COLO829 (cell line): ENCODE results near the gene STAT2.
"Not testable (repeated sequence)": the region's sequence is repeated elsewhere in the genome, so short reads cannot be mapped to it uniquely, and the experiment has no call there.

ENCODE experiments used
- DNase-seq: peaks from one replicate; pipeline ENCODE4 v3.0.0; 2012; ENCODE audit warnings: low spot score

Gene STAT2

DNA sequence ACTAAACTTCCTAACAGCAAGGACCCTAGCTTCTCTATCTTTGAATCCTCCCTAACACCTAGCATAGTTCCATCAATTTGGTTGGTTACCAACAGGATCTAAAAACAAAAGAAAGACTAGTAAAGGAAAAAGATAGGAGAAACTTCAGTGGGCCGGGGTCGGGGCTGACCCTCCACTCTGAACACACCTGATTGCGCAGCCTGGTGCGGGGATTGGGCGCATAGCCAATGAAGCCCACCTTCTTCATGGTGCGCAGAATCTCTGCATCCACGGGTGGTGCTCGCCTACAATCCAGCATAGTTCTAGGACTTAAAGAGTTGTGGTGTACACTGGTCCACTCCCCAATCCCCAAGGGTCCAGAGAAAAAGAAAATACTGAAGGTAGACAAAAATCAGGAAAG, 33.8 kb downstream of the STAT2 start:
- no peak for DNase-seq

DNA sequence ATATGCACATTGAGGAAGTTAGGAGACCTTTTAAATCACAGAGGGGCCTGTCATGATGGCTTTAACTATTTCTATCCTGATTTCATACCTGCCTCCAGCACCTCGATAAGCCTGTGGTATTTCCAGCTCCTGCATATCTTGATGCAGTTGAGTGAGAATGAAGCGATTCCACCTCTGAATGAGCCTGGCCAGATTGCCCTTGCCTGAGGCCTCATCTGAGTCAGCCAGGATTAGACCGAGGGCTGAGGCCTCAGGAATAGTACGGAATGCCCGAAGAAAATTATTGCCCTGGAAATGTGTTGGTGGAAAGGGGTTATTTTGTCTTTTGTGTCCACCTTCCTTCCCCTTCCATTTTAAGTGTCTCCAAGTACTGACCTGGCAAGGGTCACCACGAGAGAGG, 35.7 kb downstream of the STAT2 start:
- DNase-seq = no peak

DNA sequence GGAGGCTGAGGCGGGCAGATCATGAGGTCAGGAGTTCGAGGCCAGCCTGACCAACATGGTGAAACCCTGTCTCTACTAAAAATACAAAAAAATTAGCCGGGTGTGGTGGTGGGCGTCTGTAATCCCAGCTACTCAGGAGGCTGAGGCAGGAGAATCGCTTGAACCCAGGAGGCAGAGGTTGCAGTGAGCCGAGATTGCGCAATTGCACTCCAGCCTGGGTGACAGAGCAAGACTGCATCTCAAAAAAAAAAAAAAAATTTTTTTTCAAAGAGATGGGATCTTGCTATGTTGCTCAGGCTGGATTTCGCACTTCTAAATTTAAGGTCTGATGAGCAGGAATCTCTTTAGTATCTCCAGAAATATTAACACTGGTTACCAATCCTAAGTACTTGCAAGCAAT, 38.3 kb downstream of the STAT2 start:
- not testable (repeated sequence) for DNase-seq

DNA sequence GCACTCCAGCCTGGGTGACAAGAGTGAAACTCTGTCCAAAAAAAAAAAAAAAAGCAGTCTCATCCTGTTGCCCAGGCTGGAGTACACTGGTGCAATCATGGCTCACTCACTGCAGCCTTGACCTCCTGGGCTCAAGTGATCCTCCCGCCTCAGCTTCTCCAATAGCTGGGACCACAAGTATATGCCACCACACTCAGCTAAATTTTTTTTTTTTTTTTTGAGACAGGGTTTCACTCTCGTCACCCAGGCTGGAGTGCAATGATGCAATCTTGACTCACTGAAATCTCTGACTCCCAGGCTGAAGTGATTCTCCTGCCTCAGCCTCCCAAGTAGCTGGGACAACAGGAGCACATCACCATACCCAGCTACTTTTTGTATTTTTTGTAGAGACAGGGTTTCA, 38.9 kb downstream of the STAT2 start:
- no peak for DNase-seq

DNA sequence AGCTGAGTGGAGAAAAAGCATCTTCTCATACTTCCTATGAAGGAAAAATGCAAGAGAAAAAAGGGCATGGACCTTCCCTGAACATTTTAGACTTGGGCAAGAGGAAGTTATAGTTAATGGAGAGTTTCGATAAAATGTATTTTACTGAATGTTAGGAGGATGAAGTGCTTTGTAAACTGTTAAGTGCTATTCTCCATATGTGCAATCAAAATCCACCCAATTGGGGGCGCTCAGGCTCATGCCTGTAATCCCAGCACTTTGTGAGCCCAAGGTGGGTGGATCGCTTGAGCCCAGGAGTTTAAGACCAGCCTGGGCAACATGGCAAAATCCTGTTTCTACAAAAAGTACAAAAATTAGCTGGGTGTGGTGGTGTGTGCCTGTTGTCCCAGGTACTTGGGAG, 42.2 kb downstream of the STAT2 start:
- no peak for DNase-seq

DNA sequence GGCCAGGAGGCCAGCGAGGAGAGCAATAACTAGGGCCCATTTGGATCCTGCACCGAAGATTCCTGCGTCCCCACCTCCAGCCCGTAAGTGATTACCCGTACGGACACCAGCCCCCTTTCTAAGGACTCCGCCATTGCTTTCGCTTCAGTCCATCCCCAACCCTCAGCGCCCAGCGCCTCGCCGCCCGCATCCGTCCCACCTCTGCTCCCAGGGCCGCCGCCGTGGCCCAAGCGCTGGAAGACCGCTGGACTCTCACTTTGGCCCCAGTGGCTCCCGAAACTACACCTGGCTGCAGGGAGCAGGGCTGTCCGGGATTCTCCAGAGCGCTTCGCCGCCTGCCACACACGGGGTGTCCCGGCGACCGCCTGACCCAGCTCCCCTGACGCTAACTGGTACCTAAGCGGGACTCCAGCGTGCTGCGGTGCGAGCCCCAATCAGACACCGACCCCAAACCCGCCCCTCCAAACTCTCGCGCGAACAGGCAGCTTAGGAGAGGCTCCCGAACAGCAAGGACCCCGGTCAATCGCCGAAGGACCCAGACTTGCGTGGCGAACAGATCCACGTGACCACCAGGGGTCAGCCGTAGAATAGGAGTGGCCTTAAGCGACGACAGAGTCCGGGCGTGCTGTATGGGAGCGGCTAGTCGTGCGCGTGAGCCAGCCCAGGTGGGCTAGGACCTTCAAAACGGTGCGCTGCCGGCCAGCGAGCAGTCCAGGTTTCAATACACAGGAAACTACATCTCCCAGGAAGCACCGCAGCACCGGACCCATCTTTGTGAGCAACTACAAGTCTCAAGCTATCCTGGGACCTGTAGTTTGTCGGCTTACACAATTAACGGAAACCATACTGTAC, 44.1 kb downstream of the STAT2 start, which contains the start of gene CNPY2:
Gene CNPY2, minus strand, starts transcription at position 367 of the 852 bp plus-strand sequence. CDS start 771 bp downstream, outside the sequence.
- peak; percentile 83 for DNase-seq

DNA sequence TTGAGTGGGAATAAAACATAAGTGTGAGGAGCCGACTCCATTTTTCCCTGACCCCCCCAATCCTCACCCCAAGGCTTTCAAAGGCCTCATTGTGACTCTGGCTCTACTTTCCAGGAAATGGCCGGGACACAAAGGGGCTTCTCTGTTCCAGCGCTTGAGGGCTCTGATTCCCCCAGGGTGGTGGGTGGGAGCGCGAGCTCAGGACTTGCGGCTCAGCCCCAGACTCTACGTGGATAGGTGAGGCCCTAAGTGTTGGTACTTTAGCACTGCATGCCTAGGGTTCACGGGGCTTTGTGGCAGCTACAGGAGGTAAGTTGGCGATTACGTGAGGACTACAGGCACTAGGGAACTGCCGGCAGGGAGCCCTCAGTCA, 44.7 kb downstream of the STAT2 start:
- DNase-seq = peak; percentile 47

DNA sequence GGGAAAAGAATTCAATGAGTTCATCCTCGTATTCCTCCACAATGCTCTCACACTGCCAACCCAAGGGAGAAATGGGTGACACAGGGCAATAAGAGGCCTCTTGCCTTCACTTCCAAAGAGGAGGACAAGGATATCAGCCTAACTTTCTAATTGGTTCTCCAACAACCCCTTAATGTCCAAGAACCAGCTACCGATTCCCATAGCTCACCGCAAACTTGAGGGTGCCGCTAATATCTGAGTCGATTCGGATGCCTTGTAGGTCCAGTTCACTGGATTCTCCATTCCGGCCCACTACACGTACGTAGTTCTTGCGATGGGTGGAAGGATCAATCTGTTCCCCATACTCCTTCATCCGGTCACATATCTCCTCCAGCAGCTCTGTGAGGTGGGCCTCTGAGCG, 48.9 kb downstream of the STAT2 start:
- no peak for DNase-seq

DNA sequence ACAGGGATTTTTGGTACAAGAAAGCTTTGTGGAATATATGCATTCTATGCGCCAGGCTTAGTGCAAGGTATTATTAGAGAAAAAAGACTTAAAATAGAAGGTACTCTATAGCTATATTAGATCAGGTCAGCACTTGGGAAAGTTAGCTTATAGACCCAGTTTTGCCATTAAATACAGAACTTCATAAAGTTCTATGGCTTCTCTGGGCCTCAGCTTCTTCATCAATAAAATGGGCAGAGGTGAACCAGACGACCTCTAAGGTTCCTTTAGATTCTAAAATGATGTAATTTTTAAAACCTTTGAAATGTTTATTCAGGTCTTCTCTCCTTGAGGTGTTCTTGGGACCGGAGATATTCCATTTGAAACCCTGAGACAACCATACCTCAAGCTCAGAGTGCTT, 51.2 kb downstream of the STAT2 start:
- DNase-seq = no peak

DNA sequence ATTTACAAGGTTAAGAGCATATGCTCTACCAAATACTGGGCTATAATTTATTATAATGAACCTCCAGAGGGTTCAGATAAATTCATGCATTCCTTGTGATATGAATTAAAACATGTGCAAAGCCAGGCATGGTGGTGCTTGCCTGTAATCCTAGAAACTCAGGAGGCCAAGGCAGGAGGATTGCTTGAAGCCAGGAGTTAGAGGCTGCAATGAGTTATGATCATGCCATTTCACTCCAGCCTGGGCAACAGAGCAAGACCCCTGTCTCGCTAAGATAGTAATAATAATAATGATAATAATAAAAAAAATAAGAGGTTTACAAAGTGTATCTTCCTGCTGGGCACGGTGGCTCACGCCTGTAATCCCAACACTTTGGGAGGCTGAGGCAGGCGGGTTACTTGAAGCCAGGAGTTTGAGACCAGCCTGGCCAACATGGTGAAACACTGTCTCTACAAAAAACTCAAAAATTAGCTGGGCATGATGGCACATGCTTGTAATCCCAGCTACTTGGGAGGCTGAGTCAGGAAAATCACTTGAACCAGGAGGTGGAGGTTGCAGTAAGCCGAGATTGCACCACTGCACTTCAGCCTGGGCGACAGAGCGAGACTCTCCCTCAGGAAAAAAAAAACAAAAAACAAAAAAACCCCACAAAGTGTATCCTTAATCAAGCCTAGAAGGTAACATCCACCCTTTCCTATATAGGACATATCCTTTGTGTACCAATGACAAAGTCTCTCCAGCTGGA, 52.5 kb downstream of the STAT2 start:
- DNase-seq = no peak

DNA sequence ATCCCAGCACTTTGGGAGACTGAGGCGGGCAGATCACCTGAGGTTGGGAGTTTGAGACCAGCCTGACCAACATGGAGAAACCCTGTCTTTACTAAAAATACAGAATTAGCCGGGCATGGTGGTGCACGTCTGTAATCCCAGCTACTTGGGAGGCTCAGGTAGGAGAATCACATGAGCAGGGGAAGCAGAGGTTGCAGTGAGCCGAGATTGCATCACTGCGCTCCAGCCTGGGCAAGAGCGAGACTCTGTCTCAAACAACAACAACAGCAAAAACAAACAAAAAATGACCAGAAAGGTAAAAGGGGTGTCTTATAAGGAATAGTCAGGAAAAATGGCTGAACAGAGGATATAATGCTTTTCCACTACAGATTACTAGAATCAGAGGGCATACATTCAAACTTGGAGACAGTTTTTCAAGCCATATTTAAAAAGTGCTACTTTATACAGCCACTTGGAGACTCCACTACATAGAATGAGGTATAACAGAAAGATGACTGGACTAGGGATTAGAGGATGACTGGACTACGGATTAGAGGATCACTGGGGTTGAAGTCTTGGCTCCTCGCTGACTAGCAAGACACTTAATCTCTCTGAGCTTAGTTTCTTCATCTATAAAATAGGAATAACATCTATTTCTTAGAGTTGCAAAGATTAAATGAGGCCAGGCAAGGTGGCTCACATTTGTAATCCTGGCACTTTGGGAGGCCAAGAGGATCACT, 54.9 kb downstream of the STAT2 start:
- no peak for DNase-seq

DNA sequence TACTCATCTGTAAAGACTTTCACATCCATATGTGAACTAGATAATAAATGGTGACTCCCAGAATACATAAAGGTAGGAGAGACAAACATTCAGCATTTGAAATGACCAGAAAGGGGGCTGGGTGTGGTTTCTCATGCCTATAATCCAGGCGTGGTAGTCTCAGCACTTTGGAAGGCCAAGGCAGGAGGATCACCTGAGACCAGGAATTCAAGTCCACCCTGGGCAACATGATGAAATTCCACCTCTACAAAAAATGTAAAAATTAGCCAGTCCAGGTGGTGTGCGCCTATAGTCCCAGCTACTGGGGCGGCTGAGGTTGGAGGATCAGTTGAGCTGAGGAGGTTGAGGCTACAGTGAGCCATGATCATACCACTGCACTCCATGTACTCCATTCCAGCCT, 55.6 kb downstream of the STAT2 start:
- no peak for DNase-seq

DNA sequence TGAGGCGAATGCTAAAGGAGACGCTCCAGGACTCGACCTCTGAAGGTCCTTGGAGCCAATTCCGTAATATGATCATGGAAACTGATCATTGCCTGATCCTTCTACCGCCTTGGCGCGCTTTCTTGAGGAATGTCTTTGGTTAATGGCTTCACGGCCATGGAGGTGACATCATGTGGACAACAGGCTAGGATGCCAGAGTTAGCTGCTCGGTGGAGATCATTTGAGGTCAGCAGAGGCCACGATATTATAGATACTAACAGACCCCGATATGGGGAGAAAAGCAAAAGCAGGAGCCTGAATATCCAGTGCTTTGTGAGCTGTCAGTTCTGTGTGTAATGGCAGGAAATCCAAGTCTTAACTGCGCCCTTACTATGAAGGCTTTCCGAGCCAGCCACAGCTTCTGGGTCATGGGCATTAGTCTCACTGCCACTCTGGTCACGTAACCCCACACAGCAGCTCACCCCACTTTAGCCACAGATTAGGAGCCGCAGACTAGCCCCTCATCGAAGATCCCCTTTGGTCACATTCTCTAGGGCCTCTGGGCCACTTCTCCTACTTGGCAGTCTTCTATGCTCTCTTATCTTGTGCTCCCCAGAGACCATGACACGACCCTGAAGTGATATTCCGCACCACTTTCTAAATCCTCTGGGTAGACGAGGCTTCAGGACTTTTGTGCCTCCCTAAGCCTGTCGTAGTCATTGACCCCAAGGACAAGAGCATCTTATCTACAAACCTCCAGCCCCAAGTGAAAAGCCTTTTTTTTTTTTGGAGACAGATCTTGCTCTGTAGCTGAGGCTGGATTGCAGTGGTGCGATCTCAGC, 59.1 kb downstream of the STAT2 start:
- no peak for DNase-seq

DNA sequence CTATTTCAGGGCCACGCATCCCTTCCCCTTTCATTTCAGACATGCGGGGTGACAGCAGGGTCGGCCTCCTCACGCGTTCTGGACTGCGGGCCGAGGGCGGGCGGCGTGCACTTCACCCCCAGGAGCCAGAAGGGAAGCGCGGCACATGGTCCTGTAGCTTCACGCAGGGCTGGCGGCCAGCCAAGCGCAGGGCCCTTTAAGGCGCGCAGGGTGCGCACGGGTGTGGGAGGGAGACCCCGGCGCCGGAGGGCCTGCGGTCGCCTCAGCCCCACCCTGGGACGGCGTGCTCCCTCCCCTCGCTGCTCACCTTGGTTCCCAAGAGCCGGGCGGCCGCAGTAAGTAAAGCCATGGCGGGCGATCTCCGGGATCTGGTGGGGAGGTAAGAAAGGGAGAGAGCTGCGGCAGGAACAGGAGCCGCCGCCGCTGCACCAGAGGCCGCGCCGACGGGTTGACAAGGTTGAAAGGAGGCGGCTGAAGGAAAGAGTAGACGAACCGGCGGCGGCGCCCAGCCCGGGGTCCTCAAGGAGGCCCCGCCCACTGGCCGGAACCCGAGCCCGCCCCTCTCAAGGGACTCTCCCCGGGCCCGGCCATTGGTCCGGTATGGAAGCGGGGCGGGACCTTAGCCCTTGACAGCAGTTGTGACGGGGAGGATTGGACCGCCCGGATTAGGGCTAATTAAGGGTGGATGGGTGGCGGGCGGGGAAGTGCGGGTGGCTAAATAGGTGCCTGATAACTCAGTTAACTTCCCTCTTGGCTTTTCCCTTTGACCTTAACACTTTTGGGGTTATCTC, 59.9 kb downstream of the STAT2 start, which contains the start of gene CS:
Gene CS, minus strand, starts transcription at position 478 of the 791 bp plus-strand sequence. Its CDS starts 129 bp downstream, at position 349.
- peak; percentile 97 for DNase-seq

DNA sequence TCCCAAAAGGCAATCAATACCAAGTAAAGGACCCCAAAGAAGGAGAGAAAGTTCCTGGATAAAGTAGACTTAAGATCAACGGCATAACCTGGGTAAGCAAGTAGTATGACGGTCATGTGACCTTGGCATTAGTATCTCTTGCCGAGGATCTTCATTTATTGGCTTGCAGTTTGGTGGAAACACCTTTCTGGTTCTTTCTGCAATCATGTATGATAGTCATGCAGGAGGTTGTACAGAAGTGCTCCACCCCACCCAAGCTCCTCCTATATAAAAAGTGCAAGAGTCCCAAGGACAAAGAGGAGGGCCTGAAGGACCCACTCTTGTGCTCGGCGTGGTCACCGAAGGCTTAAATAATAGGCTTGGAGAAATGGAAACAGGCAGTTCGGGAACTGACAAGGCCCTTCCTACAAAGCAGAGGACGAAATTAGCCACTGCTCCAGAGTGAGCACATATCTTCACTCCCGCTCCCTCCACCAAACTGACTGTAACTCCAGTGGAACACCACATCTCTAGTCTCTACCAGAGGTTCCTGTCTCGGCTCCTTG, 60.5 kb downstream of the STAT2 start:
- DNase-seq = peak; percentile 7

DNA sequence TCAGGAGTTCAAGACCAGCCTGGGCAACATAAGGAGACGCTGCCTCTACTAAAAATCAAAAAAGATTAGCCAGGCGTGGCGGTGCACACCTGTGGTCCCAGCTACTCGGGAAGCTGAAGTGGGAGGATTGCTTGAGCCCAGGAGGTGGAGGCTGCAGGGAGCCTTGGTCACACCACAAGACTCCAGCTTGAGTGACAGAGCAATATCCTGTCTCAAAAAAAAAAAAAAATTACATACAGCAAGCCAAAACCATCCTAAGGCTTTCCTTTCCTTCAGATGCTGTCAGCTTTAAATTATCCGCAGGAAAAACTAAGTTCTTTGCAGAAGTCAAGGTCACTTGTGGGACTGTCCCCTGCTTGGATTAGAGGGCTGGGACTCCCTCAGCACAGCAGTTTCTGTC, 61.1 kb downstream of the STAT2 start:
- DNase-seq = no peak

DNA sequence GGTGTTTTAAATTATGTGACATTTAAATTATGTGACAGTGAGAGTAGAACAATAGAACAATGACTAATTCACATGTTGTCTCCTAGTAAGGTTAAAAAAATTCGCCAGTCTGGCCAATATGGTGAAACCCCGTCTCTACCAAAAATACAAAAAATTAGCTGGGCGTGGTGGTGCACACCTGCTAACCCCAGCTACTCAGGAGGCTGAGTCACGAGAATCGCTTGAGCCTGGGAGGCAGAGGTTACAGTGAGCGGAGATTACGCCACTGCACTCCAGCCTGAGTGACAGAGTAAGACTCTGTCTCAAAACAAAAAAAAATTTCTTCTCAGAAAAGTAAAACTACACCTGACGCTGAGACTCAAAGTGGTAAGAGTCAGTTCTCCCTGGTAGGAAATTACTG, 62.5 kb downstream of the STAT2 start:
- no peak for DNase-seq

DNA sequence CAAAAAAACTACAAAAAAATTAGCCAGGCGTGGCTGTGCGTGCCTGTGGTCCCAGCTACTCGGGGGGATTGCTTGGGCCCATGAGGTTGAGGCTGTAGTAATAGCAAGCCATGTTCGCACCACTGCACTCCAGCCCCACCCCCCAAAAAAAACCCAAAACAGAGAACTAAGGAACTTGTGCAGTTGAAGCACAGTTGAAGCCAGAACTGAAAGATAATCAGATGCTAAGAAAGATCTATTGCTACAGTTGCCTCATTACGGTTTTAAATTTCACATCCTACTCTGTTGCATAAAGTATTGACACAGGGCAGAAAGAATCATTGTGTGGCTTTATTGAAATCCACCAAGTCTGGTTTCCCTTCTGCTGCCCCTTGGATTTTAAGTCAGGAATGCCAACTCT, 63.6 kb downstream of the STAT2 start:
- DNase-seq = no peak

DNA sequence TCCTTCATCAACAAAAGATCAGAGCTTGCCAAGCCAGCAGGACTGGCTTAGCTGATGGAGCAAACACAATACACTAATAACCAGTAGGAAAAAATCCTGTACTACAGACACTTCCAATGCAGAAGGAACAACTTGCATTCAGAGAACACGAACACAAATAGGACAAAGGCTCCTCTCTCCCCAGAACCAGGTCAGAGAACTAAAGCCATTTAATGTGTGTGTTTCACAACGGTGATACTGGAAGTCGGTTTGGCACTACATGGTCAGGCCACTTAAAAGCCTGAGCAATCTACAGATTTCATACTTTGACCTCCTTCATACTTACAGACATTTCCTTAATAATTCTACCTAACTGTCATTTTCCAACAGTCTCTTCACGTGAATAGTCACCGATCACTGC, 66.1 kb downstream of the STAT2 start:
- DNase-seq = no peak
